ACHN (cell line): ENCODE results near the gene KDM5B.

ENCODE experiments used
- DNase-seq: peaks from one replicate; pipeline ENCODE4 v3.0.0-alpha.2; 2015
- in situ Hi-C: cut with HindIII; loops from 2 replicates; pipeline ENCODE4 v1.10.0; 2017; ENCODE audit warnings: low sequenced_read_pairs, low pct_ligation_motif_present, low pct_unique_long_range_greater_than_20kb

The KDM5B gene

DNA sequence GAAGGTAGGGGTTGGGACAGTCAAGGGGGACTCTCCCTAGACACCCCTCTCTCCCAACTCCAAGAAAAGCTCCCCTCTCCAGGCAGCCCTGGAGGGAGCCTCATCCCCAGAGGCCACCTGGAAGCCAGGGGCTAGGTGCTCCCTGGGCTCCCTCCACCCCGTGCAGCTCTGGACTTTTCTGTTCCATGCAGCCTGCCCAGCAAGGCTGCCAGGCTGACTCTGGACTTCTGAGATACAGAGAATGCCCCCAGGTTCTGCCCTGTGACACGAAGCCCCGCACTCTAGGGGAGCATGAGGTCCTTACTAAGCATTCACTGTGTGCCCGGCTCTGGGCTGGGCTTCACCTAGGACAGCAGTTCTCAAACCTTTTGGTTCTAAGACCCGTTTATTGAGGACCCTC lies 108.2 kb downstream of the KDM5B start:
- in situ Hi-C loops = no loop called here

DNA sequence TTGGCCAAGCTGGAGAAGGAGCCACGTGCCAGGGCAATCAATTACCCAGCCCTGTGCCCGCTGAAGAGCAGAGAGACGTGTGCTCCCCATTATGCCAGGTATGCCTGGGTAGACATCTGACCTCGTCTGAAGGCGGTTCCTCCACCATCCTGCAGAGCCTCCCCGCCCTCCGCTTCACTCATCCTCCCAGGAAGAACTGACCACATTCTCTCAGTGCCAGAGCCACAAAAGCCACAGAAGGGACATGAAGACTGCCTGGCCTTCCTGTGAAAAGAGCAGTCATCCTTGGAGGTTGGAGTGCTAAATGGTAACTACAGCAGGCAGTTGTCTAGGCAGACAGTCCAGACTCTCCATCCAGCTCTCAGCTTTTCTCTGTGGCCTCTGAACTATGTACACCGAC lies 109.9 kb downstream of the KDM5B start:
- no peak for DNase-seq
- in situ Hi-C loops = no loop called here

More for the DNA sequence above, 108.2 kb downstream of the KDM5B start:
- DNase-seq = no peak

- no peak for DNase-seq
- in situ Hi-C loops = no loop called here
These were observed 111.2 kb downstream of the KDM5B start for GRCh38 chr1:202697038-202697437.

DNA sequence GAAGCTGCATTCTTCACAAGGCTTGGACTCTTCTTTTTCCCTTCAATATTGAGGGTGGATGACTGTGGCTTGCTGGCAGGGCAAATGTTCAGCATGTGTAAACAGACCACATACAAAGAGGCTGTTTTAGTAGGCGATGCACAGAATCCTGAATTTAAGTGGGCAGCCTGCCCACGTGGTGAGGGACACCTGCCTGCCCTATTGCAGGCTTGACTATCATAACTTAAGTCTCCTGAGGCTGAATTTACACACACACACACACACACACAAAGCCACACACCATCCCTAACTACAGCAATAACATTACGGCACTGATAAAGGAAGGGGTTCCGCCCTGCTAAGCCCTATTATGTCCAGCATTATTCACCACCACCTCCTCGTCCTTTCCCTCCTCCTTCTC lies 113.9 kb downstream of the KDM5B start:
- in situ Hi-C loops = no loop called here
- no peak for DNase-seq

- in situ Hi-C loops = no loop called here
- peak; percentile 74 for DNase-seq
These were observed 115.2 kb downstream of the KDM5B start for GRCh38 chr1:202692959-202693555.

- DNase-seq = no peak
- in situ Hi-C loops = no loop called here
These were observed 116.4 kb downstream of the KDM5B start for GRCh38 chr1:202691816-202692215.

DNA sequence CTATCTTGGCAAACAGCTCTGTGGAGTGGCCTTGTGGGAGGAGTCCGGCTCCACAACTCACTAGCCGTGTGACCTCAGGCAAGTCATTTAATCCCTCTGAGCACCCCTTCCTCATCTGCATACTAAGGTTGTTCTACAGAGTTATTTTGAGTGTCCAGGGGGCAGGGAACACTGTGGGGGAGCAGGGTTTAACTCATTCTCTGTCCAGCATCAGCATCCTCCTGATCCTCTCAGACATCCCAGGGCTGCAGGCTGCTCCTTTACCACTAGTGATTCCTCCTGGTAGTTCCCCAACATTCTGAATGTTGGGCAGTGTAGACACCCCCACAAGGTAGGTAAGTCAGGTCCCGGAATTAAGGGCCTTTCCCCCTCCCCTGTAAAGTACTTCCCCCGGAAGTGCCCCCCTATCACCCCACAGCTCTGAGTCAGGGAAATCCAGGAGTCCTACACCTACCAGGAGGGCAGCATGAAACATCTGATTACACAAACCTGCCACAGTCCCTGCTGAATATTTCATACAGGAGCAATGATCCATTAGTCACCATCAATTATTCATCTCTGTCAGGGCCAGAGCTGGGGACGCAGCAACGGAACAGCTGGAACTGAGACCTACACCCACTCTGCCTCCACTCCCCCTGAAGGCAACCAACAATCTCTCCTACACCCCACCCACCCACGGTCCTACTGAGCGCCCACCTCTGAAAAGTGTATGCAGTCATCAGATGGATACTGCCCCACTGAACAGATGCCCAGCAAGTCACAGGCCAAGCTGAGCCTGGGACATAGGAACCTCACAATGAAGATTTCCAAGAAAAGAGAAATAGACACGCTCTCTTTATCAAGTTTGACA lies 118.5 kb downstream of the KDM5B start:
- in situ Hi-C loops = no loop called here
- DNase-seq = no peak

GRCh38 chr1:202689082-202689481 lies 119.1 kb downstream of the KDM5B start:
- in situ Hi-C loops = no loop called here
- no peak for DNase-seq

DNA sequence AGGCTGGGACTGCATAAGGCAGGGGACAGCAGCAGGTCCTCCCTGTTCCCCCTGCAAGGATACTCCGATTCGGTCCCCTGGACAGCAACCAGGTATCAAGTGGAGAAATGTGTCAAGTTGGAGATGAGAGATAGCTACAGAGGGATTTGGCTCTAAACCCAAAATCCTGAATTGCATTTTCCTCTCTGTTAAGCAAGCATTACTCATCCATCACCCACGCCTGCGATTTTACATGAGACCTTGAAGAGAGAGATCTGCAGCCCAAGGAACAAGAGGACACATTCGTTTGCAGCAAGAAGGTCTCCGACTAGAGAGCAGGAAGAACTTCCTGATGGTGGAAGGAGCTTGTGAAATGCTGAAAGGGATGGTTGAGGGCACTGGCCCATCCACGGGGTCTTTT lies 119.8 kb downstream of the KDM5B start:
- no peak for DNase-seq
- in situ Hi-C loops = no loop called here

DNA sequence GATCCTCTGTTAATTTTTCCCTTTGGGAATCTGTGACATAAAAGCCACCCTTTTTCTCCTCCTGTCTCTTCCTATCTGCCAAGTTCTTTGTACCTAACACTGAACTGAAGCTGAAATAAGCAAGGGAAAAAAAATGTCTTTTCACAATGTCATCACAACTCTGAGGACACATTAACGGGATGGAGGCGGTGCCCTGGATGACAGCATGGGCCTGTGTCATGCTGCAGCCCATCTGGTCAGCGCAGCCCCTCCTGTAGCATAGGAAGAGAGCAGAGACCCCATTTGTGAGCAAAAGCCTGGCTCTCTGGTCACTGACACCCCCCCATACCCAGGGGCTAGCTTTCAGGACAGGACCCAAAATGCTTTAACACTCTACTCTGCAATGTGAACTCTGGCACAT lies 120.4 kb downstream of the KDM5B start:
- DNase-seq = no peak
- in situ Hi-C loops = no loop called here

- in situ Hi-C loops = no loop called here
- DNase-seq = no peak
These were observed 120.9 kb downstream of the KDM5B start for GRCh38 chr1:202687370-202687769.

GRCh38 chr1:202685641-202686040 lies 122.6 kb downstream of the KDM5B start:
- no peak for DNase-seq
- in situ Hi-C loops = no loop called here

GRCh38 chr1:202684716-202685115 lies 123.5 kb downstream of the KDM5B start:
- peak; percentile 49 for DNase-seq
- in situ Hi-C loops = no loop called here

- DNase-seq = no peak
- in situ Hi-C loops = no loop called here
These were observed 125.2 kb downstream of the KDM5B start for GRCh38 chr1:202683029-202683428.

GRCh38 chr1:202682477-202682876 lies 125.7 kb downstream of the KDM5B start:
- in situ Hi-C loops = no loop called here
- DNase-seq = no peak

- DNase-seq = no peak
- in situ Hi-C loops = no loop called here
These were observed 126.3 kb downstream of the KDM5B start for GRCh38 chr1:202681736-202682420.

DNA sequence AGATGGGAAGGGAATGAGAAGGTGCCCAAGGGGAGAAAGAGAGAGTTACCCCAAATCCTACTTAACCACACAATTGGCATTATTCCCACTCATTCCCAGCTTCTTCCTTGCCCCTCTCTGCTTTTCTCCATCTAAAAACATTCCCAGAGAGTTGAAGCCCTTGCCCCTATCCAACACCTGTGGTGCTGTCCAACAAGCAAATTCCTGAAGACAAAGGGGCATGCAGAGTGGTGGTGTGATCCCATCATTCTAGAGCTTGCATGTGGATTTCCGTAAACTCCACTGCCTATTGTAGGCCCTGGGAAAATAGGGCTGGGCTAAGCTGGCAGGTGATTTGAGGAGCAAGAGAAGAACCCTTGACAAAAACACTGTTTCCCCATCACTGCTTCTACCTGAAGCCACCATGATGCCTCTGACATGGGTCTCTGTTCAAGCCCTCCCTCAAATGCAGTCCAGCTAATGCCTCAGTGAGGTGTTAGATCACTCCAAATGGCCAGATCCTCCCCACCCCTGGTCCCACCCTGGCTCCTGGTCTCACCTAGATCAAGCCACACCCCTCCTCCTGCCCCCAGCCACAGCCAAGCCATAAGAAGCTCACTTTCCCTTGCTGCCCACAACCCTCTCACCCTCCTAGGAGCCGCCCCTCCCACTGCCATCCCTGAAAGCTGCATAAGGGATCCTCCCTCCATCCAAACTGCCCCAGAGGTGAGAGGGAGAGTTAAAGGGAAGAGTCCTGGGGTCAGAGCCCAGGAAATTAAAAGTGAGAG lies 127.5 kb downstream of the KDM5B start:
- DNase-seq = no peak
- in situ Hi-C loops = no loop called here

DNA sequence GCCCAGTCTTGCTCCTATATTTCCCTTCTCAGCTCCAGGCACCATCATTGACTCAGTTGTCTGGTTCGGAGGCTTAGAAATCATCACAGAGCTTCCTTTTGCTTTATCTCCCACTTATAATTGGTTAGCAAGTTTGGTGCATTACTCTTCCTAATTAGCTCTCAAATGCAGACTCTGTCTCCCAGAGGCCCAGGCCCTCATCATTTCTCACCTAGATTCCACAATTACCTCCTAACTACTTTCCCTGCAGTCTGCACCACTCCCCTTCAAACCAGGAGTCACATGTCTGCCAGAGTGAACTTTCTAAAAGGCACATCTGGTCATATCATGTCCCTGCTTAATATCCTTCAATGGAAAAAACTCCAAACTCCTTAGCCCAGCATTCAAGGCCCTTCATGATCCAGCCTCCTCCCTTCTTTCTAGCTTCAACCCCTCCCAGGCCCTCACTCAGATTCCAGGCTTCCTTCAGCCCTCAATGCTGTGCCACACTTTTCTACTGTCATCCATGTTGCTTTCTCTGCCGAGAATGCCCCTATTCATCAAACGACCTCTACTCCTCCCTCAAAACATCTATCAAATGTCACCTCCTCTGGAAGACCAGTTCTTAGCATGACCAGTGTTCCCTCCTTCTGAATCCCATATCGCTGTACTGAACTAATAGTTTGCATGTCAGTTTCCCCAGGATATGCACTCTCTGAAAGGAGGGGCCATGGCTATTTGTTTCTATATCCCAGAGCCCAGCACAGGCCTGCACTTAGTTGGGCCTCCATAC lies 128.6 kb downstream of the KDM5B start:
- in situ Hi-C loops = no loop called here
- no peak for DNase-seq
